HG03064 (cell line): ENCODE measurements around the gene PDGFB.

Experiments used
- ATAC-seq: cut with Tn5 transposase; IDR thresholded peaks from one replicate; pipeline ENCODE4 v1.9.1; 2021; ENCODE audit warnings: low read depth; ENCODE audit not compliant: unreplicated experiment

The PDGFB gene

DNA sequence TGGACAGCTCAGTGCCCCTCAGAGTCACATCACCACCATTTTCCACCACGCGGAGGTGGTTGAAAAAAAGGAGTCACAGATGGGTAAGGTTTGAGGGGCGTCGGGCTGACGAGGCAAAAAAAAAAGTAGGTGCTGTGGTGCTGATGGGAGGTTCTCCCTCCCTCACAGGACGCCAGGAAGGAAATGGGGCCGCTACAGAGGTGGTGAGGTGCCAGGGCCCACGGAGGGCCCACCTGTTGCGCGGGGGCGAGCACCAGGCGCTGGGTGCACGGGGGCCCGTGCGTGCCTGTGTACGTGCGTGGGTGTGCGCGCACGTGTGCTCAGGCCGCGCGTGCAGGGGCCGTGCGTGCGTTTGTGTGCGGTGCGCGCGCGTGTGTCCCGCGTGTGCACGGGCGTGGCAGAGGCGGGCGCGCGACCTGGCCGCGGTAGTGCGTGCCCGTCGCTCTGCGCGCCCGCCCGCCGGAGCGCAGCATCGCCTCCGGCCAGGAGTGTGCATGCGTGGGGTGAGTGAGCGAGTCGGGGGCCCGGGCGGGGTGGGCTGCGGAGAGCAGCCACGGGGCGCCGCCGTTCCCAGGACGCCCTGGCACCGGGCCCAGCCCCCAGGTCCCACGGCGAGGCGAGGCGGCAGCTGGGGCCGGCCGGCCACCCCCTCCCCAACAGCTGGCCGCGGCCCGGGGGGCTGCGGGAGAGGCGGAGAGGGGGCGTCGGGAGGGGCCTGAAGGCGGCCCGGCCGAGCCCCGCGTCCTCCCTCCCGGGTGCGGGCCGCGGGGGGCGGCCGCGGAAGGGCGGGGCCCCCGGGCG, 2.8 kb downstream of the PDGFB start:
- ATAC-seq: no peak

DNA sequence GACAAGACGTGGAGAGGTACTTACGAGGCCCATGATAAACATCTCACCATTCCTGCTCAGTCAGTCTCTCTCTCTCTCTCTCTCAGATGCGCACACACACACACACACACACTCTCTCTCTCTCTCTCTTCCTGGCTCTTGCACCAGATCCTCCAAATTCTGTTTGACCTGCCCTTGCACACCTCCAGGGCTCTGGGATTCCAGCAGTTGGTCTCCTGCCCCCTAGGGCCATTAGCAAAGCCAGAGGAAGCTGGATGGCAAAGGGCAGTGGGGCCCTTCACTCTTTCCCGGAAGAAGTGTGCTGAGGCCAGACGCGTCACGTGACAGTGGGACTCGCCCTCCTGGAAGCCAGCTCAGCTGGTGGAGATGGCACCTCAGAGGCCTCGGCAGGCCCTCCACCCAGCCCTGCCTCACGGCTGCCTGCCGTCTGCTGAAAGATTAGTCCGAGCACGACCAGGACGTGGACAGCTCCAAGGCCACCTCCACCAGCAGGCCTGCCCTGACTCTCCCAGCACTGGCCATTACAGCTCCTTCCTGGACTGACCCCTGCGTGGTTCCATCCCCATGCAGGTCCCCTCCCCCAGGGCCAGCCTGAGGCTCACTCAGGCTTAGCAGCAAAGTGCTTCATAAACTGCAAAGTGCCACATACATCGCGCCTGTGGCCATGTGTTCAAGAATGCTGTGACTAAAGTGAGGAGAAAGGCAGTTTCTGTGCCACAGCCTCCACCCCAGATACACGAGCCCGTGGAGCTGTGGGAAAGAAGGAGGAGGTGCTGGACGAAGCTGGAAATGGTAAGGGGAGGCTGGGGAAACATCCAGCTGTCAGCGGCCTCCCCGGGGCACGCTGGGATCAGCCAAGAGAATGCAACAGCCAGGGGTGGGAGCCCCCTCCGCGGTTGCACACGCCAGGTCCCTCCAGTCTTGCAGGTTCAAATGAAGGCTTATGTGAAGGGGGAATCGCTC, 3.7 kb downstream of the PDGFB start:
- no peak for ATAC-seq

DNA sequence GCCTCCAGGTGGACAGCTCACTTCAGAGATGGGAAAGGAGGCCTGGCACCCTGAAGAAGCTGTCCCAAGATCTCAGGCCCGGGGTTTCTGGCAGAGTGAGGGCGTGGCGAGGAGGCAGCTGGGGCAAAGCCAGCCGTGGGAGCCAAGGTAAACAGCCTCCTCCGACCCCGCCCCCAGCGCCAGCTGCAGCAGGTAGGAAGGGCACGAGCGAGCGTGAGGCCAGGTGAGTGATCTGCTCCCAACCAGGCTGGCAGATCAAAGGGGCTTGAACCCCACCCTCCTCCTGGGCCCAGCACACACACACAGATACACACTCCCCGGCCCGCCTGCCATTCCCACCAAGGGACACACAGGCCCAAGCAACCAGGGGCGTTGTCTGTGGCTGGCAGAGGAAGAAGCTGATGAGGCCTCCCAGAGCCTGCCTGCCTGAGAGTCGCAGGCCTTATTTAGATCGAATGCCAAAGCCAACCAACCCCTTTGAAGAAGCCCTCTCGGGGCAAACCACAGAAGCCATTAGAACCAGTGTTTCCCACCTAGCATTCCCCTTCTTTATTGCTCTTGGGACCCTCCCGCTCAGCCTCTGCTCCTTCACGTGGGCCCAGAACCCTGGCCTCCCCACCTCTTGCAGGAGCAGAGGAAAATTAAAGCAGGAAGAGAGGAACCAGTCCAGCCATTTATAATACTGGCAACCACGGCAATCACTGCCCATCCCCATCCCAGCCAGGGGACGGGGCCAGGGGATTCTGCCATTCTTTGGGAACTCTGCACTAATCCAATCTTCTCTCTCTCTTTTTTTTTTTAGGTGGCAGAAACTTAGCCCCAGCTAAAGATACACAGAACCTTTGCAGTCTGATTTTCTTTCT, 5.0 kb downstream of the PDGFB start:
- ATAC-seq: no peak

GRCh38 chr22:39238966-39239505, 5.7 kb downstream of the PDGFB start:
- ATAC-seq: no peak

DNA sequence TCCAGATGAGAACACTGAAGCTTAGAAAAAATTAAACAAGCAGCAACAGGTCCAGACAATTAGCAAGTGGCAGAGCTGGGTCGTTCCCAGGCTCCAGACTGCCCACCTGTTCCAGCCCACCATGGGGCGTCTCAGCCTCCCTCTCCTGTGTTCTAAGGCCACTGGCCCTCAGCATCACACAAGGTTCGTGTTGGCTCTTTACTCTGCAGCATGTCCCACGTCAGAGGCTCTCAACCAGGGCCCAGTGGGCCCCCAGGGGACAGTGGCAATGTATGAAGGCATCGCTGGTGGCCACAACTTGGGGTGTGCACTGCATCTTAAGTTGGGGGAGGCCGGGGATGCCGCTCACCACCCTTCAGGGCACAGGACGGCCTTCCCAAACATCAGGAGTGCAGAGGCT, 6.2 kb downstream of the PDGFB start:
- no peak for ATAC-seq

- no peak for ATAC-seq
These were observed 6.7 kb downstream of the PDGFB start for GRCh38 chr22:39238101-39238466.

DNA sequence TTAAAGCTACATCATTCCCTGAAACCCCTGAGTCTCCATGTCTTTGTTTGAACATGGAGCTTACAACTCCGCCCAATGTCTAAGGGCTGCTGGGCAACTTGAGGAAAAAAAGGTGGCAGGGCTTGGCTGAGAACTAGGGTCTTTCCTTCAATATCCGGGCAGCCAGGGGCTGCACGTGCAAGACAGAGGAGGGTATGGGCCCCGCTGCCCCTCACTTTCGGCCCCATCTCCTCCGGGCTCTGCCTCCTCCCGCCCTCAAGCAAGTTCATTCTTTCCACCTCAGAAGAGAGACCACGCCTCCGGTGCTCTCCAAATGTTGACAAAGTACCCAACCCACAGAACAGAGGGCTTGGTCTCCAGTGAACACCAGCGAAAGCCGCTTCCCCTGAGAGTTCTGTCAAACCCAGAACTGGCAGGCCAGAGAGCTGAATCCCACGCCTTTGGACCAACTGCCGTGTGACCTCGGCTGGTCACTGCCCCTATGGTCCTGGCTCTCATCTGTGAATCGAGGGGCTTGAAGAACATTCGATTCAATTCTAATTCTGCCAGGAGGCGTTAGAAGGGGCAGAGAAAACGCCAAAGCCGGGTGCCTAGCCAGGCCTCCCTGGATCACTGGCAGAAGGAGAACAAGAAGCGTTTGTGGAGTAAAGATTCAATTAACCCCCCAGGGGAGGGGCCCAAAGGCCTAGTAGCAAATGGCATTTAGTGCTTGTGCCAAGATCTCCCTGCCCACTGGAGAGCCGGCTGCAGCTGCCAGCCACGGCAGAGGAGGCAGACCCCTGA, 7.3 kb downstream of the PDGFB start:
- ATAC-seq: no peak

DNA sequence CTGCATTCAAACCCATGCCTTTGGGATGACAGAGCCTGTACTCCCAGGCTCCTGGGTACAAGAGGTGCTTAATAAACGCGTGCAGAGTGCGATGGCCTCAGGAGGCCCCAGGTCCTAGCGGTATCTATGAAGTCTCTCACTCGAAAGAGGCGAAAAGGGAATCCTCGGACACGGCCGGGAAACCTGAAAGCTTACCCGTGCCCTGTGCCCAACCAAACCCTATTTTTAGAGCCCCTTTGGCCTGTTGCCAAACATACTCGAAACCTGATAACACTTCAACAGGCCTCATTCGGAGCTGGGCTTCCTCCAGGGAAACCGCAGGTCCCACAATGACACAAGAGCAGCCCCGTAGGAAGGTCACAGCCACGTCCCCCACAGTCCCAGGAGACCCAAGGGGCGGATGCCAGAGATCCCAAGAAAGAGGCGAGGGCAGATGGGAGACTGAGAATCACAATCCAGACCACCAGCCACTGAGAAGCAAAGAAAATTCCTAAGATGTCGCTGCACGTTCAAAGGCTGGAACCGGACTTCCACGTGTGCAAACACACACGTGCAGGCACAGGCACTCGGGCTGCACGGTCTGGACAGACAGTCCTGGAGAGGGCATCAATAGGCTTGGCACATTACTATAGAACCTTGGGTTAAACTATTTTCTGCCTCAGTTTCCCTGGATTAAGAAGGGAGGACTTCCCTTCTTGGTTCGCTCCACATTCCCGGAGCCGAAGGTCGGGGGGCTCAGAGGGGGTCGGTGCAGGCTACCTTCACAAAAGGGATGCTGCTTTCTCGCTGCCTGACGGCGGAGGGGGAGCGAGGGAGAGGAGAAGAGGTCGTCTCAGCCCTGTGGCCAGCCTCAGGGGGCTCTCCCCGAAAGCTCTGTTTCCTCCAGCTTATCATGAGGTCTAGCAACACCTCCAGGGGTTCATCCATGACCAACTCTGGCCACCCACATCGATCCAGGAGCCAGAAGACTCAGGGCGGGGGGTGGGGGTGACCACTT, 8.2 kb downstream of the PDGFB start:
- no peak for ATAC-seq

DNA sequence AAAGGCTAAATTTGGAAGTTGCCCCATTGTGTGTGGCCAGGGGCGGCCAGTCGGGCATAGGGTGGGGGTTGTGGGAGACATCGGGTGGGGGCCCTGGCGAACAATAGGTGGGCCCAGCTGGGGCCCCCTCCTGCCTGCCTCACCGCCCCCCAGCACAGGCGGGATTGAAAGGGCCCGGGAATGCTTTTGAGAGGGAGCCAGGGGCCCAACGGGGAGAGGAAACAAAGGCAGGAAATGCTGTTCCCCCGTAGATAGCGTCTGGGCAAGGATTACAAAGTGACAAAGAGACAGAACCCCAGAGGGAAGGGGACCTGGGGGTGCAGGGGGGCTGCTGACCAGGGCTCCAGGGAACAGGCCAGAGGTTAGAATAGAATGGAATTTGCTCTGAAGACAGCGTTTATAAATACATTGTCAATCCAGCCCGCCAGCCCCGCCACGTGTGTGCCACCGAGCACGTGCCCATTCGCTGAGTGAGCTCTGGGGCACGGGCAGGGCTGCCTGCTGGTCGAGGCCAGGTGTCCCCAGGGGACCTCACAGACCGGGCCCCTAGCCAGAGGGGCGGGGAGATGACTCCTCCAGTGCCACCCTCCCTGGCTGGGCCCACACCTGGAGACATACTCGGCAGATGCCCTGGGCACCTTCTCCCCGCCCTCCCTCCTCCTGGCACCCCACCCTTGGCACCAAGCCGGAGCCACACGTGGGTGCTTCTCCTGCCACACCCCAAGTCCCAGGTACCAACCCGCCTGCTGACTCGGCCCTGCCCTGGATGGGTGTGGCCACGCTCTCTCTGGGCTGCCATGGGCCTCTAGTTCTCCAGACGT, 9.7 kb downstream of the PDGFB start:
- no peak for ATAC-seq

DNA sequence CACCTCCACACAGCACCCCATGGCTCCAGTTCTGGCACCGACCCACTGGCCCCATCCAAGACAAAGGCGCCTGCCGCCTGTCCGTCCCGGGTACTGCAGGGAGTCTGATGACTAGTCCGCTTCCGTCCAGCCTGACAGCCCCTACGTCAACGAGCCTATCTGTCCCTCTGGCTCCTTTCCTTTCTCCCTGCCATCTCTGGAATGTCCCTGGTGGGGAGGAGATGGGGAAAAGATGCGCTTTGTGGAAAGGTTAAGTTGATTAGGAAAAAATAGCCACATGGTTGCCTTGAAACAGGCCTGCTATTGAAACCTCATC, 10.4 kb downstream of the PDGFB start:
- no peak for ATAC-seq

- ATAC-seq: no peak
These were observed 10.9 kb downstream of the PDGFB start for GRCh38 chr22:39233710-39234471.

DNA sequence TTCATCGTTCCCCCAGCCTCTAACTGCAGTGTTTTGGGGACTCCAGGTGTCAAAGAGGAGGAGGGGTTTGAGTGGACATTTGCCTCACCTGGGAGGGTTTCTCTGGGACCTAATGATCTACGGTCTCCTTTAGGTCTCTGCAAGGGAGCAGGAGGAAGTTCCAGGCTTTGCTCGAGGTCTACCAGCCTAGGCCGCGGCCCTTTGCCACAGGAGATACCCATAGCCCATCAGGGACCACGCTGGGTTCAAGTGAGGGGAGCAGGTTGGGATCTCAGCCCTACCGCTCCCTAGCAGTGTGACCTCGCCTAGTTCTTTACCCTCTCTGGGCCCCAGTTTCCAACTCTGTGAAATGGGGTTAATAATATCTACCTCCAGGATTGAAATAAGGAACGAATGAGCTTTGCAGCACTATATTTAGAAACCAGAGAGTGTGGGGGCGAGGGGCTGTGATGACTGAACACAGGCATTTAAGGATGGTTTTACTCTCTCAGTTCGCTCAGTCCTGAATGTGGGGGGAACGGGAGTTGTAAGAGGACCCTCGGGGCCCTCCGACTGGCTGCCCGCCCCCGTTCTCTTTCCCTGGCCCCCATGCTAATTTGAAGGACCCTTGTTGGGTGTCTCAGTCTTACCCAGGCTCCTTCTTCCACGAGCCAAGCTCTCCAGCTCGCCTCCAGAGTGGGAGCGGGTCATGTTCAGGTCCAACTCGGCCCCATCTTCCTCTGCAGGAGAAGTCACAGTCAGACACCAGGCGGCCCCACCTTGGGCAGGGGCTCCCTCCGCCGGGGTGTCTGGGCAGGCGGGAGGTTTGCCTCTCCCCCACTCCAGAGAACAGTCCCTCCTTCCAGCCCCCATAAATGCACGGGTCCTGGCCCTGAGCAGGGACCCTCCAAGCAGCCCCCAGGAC, 11.7 kb downstream of the PDGFB start:
- no peak for ATAC-seq

DNA sequence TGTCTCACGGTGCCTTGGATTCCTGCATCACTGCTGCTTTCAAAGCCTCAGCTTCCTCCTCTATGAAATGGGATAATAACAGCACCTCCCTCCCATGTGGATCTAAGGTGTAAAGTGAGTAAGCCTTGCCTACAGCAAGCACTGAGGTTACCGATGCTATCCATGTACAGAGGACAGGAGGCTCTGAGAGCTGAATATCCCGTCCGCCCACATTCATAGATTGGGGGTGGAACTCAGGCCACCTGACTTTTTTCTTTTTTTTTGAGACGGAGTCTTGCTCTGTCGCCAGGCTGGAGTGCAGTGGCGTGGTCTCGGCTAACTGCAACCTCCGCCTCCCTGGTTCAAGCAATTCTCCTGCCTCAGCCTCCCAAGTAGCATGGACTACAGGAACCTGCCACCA, 12.5 kb downstream of the PDGFB start:
- ATAC-seq: no peak

DNA sequence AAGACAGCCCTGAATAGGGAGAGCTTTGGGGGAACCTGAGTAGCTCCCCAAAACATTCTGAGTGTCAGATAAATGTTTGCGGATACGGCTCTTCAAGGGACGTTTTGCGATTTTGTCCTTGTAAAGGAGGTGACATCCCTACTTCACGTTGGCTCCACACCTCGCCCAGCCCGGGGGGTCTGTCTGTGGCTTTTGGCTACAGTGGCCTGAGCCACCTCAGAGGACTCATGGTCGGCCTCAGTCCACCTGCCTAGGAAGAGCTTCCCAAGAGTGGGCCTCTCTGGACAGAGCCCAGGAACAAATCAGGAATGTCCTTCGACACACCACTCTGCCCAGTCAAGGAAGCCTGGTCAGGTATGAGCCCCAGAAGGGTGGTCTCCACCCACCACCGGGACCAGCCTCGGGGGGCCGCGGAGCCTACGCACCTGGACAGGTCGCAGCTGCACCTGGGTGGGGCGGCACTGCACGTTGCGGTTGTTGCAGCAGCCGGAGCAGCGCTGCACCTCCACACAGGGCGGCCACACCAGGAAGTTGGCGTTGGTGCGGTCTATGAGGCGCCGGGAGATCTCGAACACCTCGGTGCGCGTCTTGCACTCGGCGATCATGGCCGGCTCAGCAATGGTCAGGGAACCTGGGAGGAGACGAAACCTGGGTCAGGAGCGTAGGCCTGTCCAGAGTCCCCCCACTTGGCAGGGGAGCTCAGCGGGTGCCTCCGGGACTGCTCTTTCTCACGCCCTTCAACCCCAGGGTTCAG, 13.4 kb downstream of the PDGFB start:
- no peak for ATAC-seq
